Middle frontal gyrus (tissue), 1 donor: ENCODE data around the gene ZNF462.
"Not testable (repeated sequence)": the region's sequence is repeated elsewhere in the genome, so short reads cannot be mapped to it uniquely, and the experiment has no call there.

Source experiments
- DNase-seq: peaks from one replicate; pipeline ENCODE4 v3.0.0-alpha.2; 2015; ENCODE audit warnings: low spot score; ENCODE audit errors: extremely low spot score

ZNF462 gene

DNA sequence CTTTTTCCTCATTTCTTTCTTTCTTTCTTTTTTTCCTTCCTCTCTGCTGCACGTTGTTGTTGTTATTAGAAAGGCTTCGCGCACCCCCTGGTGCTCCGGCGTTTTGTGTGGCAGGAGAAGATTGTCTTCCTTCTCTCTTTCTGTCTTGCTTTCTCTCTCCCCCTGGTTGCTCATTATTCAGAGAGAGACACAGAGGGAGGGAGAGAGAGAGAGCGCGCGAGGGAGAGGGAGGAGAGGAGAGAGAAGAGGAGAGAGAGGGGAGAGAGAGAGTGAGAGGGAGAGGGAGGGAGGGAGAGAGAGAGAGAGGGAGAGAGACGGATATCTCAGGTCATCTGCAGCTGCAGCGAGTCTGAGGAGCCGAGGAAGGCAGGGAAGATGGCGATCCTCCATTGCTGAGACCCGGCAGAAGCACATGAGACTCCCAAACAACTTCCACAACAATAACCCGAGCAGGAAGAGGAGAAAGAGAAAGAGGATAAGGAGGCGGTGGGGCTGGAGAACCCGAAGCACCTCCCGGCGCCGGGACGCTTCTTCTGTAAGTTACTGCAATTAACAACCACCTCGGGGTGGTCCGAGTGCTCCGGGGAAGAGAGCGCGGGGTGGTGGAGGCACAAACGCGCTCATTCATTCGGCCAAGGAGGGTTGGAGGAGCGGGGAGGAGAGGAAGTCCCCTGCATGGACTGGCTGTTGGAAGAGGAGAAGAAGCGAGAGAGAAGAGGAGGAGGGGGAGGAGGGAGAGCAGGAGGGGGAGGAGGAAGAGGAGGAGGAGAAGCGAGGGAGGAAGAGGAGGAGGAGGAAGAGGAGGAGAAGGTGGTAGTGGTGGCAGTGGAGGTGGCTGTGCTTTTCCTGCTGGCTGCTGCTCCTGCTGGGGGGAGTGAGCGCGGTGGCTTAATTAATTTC is at the start of gene ZNF462:
TSS of gene ZNF462 (plus strand) at position 346 of the 900 bp plus-strand sequence. CDS start 60,218 bp downstream, outside the sequence.
- no peak for DNase-seq

- no peak for DNase-seq
Observed at GRCh38 chr9:106816524-106816923, 46.4 kb upstream of the ZNF462 start.

GRCh38 chr9:106818034-106818433 is 44.9 kb upstream of the ZNF462 start:
- DNase-seq: no peak

GRCh38 chr9:106820866-106821265 is 42.1 kb upstream of the ZNF462 start:
- DNase-seq: no peak

- no peak for DNase-seq
Observed at GRCh38 chr9:106828070-106828469, 34.9 kb upstream of the ZNF462 start.

GRCh38 chr9:106828965-106829364 is 34.0 kb upstream of the ZNF462 start:
- DNase-seq: no peak

DNA sequence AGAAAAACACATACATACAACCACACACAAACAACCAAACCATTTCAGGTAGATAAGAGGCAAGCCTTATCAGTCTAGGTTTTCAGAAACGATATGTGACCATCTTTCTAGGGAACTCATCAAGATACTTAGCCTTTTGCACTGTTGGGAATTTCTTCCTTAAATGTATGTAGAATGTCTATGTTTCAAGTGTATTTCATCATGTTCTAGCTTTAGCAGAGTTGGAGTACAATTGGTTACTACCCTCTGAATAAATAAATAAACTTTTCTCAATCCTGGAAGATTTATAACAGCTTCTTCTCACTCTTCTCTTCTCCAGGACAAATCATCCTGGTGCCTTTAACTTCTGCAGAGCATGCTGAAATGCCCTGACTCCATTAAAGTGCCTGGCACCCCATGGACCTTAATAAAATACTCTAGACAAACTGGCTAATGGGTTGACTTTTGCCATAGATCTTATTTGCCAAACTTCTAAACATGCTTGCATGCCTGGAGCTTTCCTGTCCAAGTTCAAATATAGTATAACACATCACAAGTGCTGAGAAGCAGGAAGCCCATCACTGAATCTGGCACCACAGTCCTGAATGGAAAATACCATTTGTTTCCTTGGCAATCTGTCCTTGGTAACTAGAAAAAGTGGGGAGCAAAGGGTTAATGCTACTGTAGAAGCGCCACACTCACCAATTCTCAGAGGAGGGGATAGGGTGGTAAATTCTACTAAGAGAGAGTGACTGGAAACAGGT is 33.1 kb upstream of the ZNF462 start:
- no peak for DNase-seq

DNA sequence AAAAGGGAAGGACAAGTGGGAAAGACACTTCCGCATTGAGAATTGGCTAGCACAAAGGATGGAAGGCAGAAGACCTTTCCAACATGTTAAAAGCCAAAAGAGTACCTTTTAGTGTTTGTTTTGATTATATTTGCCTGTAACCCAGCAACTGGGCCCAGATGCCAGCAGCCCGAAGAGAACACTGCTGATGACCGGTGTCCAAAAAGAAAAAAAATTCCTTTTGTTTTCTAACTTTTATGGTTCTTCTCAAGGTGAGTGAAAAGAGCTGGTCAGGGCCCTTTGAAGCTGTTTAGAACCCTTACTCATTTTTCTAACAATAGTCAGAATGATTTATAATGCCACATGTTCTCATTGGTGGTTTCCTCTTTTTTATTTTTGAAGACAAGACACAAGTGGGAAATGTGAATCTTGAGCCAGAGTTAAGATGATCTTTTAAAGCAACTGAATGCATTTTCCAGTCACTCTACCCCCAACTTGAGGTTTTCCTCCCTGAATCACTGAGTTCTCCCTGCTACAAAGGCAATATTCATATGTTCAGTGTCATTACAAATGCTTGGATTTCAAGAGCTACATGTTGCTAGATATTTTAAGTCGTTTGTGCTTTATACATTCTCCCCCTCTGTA is 32.3 kb upstream of the ZNF462 start:
- no peak for DNase-seq

GRCh38 chr9:106834888-106835287 is 28.1 kb upstream of the ZNF462 start:
- no peak for DNase-seq

DNA sequence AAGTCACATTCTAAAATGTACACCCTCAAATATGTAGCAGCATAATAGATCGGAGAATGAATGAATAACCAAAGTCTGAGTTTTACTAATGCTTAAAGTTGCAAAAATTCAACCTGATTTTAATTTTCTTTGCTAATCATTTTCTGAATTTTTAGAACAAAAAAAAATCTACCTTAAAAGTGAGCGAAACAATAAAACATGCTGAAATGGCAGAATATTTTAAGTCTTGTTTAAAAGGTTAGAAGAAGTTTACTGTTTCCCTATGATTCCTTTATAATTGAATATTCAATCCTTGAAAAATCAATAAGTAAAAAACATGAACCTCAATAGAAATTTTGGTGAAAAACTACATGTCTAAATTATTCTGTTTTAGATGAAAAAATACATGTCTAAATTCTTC is 27.1 kb upstream of the ZNF462 start:
- no peak for DNase-seq

DNA sequence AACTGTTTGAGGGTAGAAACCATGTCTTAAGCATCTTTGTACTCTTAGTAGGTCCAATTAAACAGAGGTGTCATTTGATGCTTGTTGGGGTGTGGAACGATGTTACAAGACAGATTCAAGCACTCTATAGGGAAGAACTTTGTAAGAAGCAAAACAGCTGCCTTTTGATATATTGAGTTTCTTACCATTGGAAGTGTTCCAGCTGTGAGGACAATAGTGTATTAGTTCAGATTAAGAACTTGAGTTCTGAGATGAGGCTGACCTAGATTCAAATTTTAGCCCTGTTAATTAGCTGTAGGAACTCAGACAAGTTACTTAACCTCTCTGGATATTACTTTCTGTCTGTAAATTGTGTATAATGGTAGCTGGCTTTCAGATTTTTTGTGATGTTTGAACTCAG is 19.6 kb upstream of the ZNF462 start:
- DNase-seq: no peak

DNA sequence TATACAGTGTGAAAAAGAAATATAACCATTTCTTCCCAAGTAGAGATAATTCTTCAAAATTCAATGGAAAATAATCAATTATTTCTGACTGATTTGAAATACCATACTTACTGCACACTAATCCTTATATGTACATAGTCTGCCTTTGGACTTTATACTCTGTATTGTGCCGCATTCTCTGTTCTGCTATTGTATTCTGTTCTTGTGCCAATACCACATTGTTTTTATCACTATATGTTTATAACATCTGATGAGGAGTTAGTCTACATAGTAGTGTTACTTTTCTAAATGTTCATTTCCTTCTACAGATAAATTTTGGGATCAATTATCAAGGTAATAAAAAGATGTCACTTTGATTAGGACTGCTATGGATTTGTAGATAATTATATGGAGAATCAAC is 16.7 kb upstream of the ZNF462 start:
- no peak for DNase-seq

- DNase-seq: no peak
Observed at GRCh38 chr9:106846857-106847256, 16.1 kb upstream of the ZNF462 start.

DNA sequence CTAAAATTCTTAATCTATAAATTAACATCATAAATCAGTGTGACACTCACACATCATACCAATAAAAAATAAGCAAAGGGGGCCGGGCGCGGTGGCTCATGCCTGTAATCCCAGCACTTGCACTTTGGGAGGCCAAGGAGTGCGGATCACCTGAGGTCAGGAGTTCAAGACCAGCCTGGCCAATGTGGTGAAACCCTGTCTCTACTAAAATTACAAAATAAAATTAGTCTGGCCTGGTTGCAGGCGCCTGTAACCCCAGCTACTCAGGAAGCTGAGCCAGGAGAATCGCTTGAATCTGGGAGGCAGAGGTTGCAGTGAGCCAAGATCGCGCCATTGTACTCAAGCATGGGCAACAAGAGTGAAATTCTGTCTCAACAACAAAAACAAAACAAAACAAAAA is 11.3 kb upstream of the ZNF462 start:
- not testable (repeated sequence) for DNase-seq

DNA sequence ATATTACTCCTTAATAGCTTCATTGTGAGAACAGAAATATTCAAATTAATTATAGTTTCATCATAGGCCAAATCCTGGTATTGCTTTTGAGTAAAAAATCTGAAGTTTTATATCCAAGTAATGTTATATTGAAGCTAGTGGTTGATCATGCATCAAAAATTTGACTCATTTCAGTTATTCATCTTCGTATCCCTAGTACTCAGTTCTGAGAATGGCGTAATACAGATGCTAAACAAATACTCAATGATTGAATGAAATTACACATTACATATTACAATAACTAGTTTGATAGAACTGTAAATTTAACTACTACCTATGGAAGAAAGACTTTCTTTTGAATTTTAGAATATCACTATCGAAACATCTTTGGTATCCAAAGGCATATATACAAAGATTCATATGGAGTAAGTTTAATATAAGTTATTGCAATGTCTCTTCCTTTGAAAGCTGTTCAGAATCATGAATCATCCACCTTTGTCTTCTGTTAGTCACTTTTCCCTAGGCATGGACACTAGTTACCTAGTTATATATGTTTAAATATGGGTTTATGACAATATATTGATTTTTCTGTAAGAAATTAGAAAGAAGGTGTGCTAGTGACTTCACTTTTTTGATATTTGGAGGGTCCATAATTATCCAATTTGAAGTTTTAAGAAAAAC is 5.0 kb upstream of the ZNF462 start:
- DNase-seq: no peak

GRCh38 chr9:106859957-106860720 is 2.8 kb upstream of the ZNF462 start:
- DNase-seq: no peak

- no peak for DNase-seq
Observed at GRCh38 chr9:106860721-106861639, 2.0 kb upstream of the ZNF462 start.

- DNase-seq: no peak
Observed at GRCh38 chr9:106861640-106862109, 1.3 kb upstream of the ZNF462 start.

GRCh38 chr9:106862110-106862820 is 701 bp upstream of the ZNF462 start:
- DNase-seq: no peak
